GM12878 (cell line): Measurements from ENCODE around the gene SYT8. TPM values are rescaled to one million over a fixed set of nuclear protein-coding genes. Genes with fewer than 3 reads are reported as not detected.

Experiments
- ATAC-seq: fragments of 200-7000 bp; cut with Tn5 transposase; 3 replicates; pipeline ENCODE4 v1.9.1; 2020; ENCODE audit warnings: mild to moderate bottlenecking, moderate library complexity
- BruUV-seq: library from RNA; stranded (reverse); fragments of 400-500 nt; replicated peaks from 2 replicates; lab custom pipeline; 2021; lab: Mats Ljungman, UMichigan
- CTCF ChIA-PET: fragments of 300-600 bp; sonication (Branson Sonifier 250); formaldehyde crosslinking; extraction: SDS; loops from one replicate; lab custom pipeline; 2021; ENCODE audit warnings: inconsistent platforms; lab: Yijun Ruan, JAX
- POLR2A ChIA-PET: fragments of 350-600 bp; formaldehyde crosslinking; extraction: SDS; loops from one replicate; lab custom pipeline; 2021; ENCODE audit warnings: inconsistent platforms; lab: Charles Lee
- RAD21 ChIA-PET: fragments of 300-600 bp; sonication (Branson Sonifier 250); formaldehyde crosslinking; loops from one replicate; lab custom pipeline; 2023; ENCODE audit warnings: antibody characterized with exemption; ENCODE audit not compliant: unreplicated experiment; lab: Charles Lee
- SMC1A ChIA-PET: fragments of 300-600 bp; sonication (Branson Sonifier 250); formaldehyde crosslinking; loops from one replicate; lab custom pipeline; 2023; ENCODE audit not compliant: unreplicated experiment, uncharacterized antibody; lab: Charles Lee
- DNase-seq: peaks from one replicate; pipeline ENCODE4 v3.0.0-alpha.2; 2011; ENCODE audit warnings: low read depth, low spot score
- FAIRE-seq: peaks from 3 replicates; lab custom pipeline; 2011; peaks lifted over from hg19 to GRCh38; lab: Jason Lieb, UNC
- H2AFZ ChIP-seq: 2 replicates; pipeline ENCODE4 v1.6.0; 2011; ENCODE audit warnings: low read depth, low read length, control low read depth; ENCODE audit not compliant: control insufficient read depth
- H3K27ac ChIP-seq: 2 replicates; pipeline ENCODE4 v1.5.1; 2011; ENCODE audit warnings: control low read depth; ENCODE audit not compliant: control insufficient read depth, insufficient read depth
- H3K27me3 ChIP-seq, 2 experiments: replicated peaks in 1 of 2; 2 replicates each; pipeline versions ENCODE4 v1.6.0 to v1.6.1; 2011; ENCODE audit warnings: low read length in 1 of 2; ENCODE audit not compliant: control insufficient read depth in 2 of 2, insufficient read depth in 2 of 2
- H3K36me3 ChIP-seq, 2 experiments: 2 replicates each; pipeline ENCODE4 v1.5.1; 2011; ENCODE audit warnings: low read length in 1 of 2; ENCODE audit not compliant: control insufficient read depth in 2 of 2, insufficient read depth in 2 of 2
- H3K4me1 ChIP-seq: 2 replicates; pipeline ENCODE4 v1.6.1; 2011; ENCODE audit warnings: mild to moderate bottlenecking, low read length, moderate library complexity, mixed read lengths; ENCODE audit not compliant: control insufficient read depth, insufficient read depth
- H3K4me2 ChIP-seq: 2 replicates; pipeline ENCODE4 v1.6.0; 2011; ENCODE audit warnings: control low read depth; ENCODE audit not compliant: control insufficient read depth, insufficient read depth
- H3K4me3 ChIP-seq: fragments of 200-600 bp; sonication (generic); 2 replicates; pipeline ENCODE4 v1.5.1; 2016
- H3K79me2 ChIP-seq: 2 replicates; pipeline ENCODE4 v1.6.0; 2011; ENCODE audit warnings: low read length; ENCODE audit not compliant: control insufficient read depth, insufficient read depth
- H3K9ac ChIP-seq: 2 replicates; pipeline ENCODE4 v1.8.0; 2011; ENCODE audit warnings: low read length, control low read depth, mixed read lengths; ENCODE audit not compliant: control insufficient read depth, insufficient read depth
- H3K9me3 ChIP-seq: replicated peaks from 3 replicates; pipeline ENCODE4 v1.5.1; 2011; ENCODE audit warnings: mild to moderate bottlenecking, low read length; ENCODE audit not compliant: control insufficient read depth, insufficient read depth
- H4K20me1 ChIP-seq: 2 replicates; pipeline ENCODE4 v1.6.0; 2011; ENCODE audit not compliant: control insufficient read depth, insufficient read depth
- BACH1 ChIP-seq: fragments of 450-650 bp; IDR thresholded peaks from 2 replicates; pipeline ENCODE4 v1.6.1; 2017; ENCODE audit warnings: mild to moderate bottlenecking, borderline replicate concordance
- BCL11A ChIP-seq: IDR thresholded peaks from 2 replicates; pipeline ENCODE4 v1.6.1; 2011; ENCODE audit warnings: low read depth, low read length
- CHD1 ChIP-seq: IDR thresholded peaks from 2 replicates; pipeline ENCODE4 v1.6.1; 2012; ENCODE audit warnings: low read depth, low read length, improper control_type of control experiment
- NFXL1 ChIP-seq: fragments of 450-650 bp; IDR thresholded peaks from 2 replicates; pipeline ENCODE4 v1.6.1; 2017; ENCODE audit warnings: antibody characterized with exemption, mild to moderate bottlenecking, borderline replicate concordance
- NR2C1 ChIP-seq: fragments of 450-650 bp; IDR thresholded peaks from 2 replicates; pipeline ENCODE4 v1.6.1; 2017; ENCODE audit warnings: antibody characterized with exemption, mild to moderate bottlenecking, moderate library complexity
- RAD21 ChIP-seq: IDR thresholded peaks from 2 replicates; pipeline ENCODE4 v1.6.1; 2011; ENCODE audit warnings: mild to moderate bottlenecking, low read depth, low read length, moderate library complexity; ENCODE audit not compliant: insufficient read depth
- RB1 ChIP-seq: fragments of 450-650 bp; formaldehyde crosslinking; IDR thresholded peaks from 2 replicates; pipeline ENCODE4 v1.6.1; 2017; ENCODE audit warnings: mild to moderate bottlenecking, borderline replicate concordance
- TARDBP ChIP-seq: IDR thresholded peaks from 2 replicates; pipeline ENCODE4 v1.6.1; 2016; ENCODE audit warnings: borderline replicate concordance
- WGBS: methylation state at CpG from one replicate; pipeline ENCODE4 v1.1.6; 2016; ENCODE audit warnings: low lambda C conversion rate; ENCODE audit not compliant: insufficient replicate concordance, insufficient coverage; ENCODE audit errors: missing lambda C conversion rate; 5-methylcytosine and 5-hydroxymethylcytosine counted together
- in situ Hi-C: fragments of 300-500 bp; cut with MboI; formaldehyde crosslinking; loops from 9 replicates; pipeline ENCODE4 v1.14.3; 2018; ENCODE audit warnings: mixed read lengths
- intact Hi-C: fragments of 100-400 bp; cut with micrococcal nuclease; formaldehyde crosslinking; loops from one replicate; pipeline ENCODE4 v1.14.2; 2022; ENCODE audit not compliant: unreplicated experiment
- polyA plus RNA-seq, 11 experiments: library from polyadenylated mRNA; depleted of rRNA in 4 of 11; unstranded in 6 of 11; stranded (reverse) in 5 of 11; fragments of >200 nt; fragmentation: Nextera tagmentation in 4 of 11; fragmentation: Illumina TruSeq in 1 of 11; extraction: Ambion mirVana in 4 of 11; extraction: Trizol in 1 of 11; gene quantifications; 1 replicate in 1 of 11; 2 replicates in 10 of 11; pipeline versions ENCODE4 v1.2.1 to v1.2.3, GENCODE V29; 2011 to 2016; ENCODE audit warnings: inconsistent platforms in 2 of 11, missing spikeins in 2 of 11, low read depth in 1 of 11
- total RNA-seq, 4 experiments: library from RNA; depleted of rRNA in 3 of 4; stranded (reverse); fragments of >200 nt in 3 of 4; fragmentation: Illumina TruSeq in 1 of 4; extraction: Trizol in 1 of 4; gene quantifications; 2 replicates each; pipeline versions ENCODE4 v1.2.1 to v1.2.3, GENCODE V29; 2013 to 2021
- TF ChIP-seq, protein P1 (sequence below): fragments of 450-650 bp; formaldehyde crosslinking; IDR thresholded peaks from 2 replicates; pipeline ENCODE4 v1.4.0; 2020; ENCODE audit warnings: mild to moderate bottlenecking, moderate library complexity
- TF ChIP-seq, protein P2 (sequence below): fragments of 450-650 bp; IDR thresholded peaks from 2 replicates; pipeline ENCODE4 v1.6.1; 2018; ENCODE audit warnings: mild to moderate bottlenecking, low read depth, moderate library complexity; ENCODE audit not compliant: partially characterized antibody
- TF ChIP-seq, protein P3 (sequence below): fragments of 450-650 bp; IDR thresholded peaks from 2 replicates; pipeline ENCODE4 v1.6.1; 2017; ENCODE audit warnings: antibody characterized with exemption, mild to moderate bottlenecking, moderate library complexity
- TF ChIP-seq, protein P4 (sequence below): fragments of 450-650 bp; IDR thresholded peaks from 2 replicates; pipeline ENCODE4 v1.6.1; 2018; ENCODE audit warnings: borderline replicate concordance, mild to moderate bottlenecking; ENCODE audit not compliant: partially characterized antibody

The SYT8 gene
- total and polyA plus RNA-seq, 10 of the 15 experiments (the other 5 are each of a cell fraction or from before 2014, with no cell fraction given) = 0.44 TPM; not detected in 9

DNA sequence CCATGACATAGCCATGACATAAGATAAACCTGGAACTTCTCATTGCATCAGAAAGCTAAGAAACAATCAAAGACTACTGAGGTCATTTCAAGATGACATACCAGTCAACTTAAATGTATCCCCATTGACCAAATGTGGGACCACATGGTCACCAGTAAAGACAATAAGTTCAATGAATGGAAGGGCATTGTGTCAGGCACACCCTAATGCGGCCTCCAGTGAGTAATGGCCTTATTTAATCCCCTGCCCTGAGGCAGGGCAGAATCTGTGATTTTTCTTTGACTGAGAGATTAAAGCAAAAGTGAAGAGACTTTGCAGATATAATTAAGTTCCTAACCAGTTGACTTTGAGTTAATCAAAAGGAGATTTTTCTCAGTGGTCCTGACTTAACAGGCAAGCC, 17.3 kb upstream of the SYT8 start:
- no peaks in the 10 kb centered on the region; the same call in 2 of the 3 replicates for H3K9me3 ChIP-seq
- DNase-seq = no peak
- H3K9ac ChIP-seq = no peak overlapping the region
- no peak overlapping the region for H3K27ac ChIP-seq
- peaks cover 0 to 1% of the 10 kb centered on the region in 2 experiments; a peak in 1 of 4 replicates for H3K27me3 ChIP-seq
- intact Hi-C loops = no loop called here
- ChIA-PET RAD21 (interaction anchor here (1.2 kb wide), 1 partner anchor 124 kb away, joined by 3 read pairs; no protein-coding TSS in a partner anchor), SMC1A (no interaction called here), POLR2A (no interaction called here), CTCF (interaction anchor here (0.8 to 1.3 kb wide), 2 partner anchors 124 to 165 kb away, joined by 4 to 5 read pairs; no protein-coding TSS in a partner anchor)
- no peak overlapping the region for H3K4me2 ChIP-seq
- no peaks in the 10 kb centered on the region for H3K4me1 ChIP-seq
- ATAC-seq = no peak
- 0% methylated on average over 1 of the region's 1 CpG for WGBS
- no peak overlapping the region for H2AFZ ChIP-seq
- no peaks in the 10 kb centered on the region for H4K20me1 ChIP-seq
- no peak overlapping the region for H3K4me3 ChIP-seq
- BruUV-seq = no TSS peak
- H3K36me3 ChIP-seq = no peaks in the 10 kb centered on the region
- TF ChIP-seq, protein P1, sequence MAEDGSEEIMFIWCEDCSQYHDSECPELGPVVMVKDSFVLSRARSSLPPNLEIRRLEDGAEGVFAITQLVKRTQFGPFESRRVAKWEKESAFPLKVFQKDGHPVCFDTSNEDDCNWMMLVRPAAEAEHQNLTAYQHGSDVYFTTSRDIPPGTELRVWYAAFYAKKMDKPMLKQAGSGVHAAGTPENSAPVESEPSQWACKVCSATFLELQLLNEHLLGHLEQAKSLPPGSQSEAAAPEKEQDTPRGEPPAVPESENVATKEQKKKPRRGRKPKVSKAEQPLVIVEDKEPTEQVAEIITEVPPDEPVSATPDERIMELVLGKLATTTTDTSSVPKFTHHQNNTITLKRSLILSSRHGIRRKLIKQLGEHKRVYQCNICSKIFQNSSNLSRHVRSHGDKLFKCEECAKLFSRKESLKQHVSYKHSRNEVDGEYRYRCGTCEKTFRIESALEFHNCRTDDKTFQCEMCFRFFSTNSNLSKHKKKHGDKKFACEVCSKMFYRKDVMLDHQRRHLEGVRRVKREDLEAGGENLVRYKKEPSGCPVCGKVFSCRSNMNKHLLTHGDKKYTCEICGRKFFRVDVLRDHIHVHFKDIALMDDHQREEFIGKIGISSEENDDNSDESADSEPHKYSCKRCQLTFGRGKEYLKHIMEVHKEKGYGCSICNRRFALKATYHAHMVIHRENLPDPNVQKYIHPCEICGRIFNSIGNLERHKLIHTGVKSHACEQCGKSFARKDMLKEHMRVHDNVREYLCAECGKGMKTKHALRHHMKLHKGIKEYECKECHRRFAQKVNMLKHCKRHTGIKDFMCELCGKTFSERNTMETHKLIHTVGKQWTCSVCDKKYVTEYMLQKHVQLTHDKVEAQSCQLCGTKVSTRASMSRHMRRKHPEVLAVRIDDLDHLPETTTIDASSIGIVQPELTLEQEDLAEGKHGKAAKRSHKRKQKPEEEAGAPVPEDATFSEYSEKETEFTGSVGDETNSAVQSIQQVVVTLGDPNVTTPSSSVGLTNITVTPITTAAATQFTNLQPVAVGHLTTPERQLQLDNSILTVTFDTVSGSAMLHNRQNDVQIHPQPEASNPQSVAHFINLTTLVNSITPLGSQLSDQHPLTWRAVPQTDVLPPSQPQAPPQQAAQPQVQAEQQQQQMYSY = no peak
- TF ChIP-seq RAD21 (no peak), NR2C1 (no peak), BCL11A (no peak), CHD1 (no peak), RB1 (no peak), NFXL1 (no peak), TARDBP (no peak), BACH1 (no peak)
- TF ChIP-seq, protein P2, sequence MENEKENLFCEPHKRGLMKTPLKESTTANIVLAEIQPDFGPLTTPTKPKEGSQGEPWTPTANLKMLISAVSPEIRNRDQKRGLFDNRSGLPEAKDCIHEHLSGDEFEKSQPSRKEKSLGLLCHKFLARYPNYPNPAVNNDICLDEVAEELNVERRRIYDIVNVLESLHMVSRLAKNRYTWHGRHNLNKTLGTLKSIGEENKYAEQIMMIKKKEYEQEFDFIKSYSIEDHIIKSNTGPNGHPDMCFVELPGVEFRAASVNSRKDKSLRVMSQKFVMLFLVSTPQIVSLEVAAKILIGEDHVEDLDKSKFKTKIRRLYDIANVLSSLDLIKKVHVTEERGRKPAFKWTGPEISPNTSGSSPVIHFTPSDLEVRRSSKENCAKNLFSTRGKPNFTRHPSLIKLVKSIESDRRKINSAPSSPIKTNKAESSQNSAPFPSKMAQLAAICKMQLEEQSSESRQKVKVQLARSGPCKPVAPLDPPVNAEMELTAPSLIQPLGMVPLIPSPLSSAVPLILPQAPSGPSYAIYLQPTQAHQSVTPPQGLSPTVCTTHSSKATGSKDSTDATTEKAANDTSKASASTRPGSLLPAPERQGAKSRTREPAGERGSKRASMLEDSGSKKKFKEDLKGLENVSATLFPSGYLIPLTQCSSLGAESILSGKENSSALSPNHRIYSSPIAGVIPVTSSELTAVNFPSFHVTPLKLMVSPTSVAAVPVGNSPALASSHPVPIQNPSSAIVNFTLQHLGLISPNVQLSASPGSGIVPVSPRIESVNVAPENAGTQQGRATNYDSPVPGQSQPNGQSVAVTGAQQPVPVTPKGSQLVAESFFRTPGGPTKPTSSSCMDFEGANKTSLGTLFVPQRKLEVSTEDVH = no peak
- TF ChIP-seq, protein P3, sequence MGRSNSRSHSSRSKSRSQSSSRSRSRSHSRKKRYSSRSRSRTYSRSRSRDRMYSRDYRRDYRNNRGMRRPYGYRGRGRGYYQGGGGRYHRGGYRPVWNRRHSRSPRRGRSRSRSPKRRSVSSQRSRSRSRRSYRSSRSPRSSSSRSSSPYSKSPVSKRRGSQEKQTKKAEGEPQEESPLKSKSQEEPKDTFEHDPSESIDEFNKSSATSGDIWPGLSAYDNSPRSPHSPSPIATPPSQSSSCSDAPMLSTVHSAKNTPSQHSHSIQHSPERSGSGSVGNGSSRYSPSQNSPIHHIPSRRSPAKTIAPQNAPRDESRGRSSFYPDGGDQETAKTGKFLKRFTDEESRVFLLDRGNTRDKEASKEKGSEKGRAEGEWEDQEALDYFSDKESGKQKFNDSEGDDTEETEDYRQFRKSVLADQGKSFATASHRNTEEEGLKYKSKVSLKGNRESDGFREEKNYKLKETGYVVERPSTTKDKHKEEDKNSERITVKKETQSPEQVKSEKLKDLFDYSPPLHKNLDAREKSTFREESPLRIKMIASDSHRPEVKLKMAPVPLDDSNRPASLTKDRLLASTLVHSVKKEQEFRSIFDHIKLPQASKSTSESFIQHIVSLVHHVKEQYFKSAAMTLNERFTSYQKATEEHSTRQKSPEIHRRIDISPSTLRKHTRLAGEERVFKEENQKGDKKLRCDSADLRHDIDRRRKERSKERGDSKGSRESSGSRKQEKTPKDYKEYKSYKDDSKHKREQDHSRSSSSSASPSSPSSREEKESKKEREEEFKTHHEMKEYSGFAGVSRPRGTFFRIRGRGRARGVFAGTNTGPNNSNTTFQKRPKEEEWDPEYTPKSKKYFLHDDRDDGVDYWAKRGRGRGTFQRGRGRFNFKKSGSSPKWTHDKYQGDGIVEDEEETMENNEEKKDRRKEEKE = no peak
- TF ChIP-seq, protein P4, sequence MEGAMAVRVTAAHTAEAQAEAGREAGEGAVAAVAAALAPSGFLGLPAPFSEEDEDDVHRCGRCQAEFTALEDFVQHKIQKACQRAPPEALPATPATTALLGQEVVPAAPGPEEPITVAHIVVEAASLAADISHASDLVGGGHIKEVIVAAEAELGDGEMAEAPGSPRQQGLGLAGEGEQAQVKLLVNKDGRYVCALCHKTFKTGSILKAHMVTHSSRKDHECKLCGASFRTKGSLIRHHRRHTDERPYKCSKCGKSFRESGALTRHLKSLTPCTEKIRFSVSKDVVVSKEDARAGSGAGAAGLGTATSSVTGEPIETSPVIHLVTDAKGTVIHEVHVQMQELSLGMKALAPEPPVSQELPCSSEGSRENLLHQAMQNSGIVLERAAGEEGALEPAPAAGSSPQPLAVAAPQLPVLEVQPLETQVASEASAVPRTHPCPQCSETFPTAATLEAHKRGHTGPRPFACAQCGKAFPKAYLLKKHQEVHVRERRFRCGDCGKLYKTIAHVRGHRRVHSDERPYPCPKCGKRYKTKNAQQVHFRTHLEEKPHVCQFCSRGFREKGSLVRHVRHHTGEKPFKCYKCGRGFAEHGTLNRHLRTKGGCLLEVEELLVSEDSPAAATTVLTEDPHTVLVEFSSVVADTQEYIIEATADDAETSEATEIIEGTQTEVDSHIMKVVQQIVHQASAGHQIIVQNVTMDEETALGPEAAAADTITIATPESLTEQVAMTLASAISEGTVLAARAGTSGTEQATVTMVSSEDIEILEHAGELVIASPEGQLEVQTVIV = no peak
- H3K79me2 ChIP-seq = no peaks in the 10 kb centered on the region
- no peak for FAIRE-seq
- in situ Hi-C loops = no loop called here
